ENCODE data around the gene VPS4B.

VPS4B gene

GRCh38 chr18:63445037-63445436 is 22.8 kb upstream of the VPS4B start:
- no peak overlapping the region for H3K4me3 ChIP-seq (ENCODE audit: low read depth, low read length)
- no peak for TF ChIP-seq CTCF (IDR thresholded peaks at IDR 0.05; ENCODE audit: borderline replicate concordance, insufficient read depth, low read depth, low read length)

- H3K4me3 ChIP-seq (ENCODE audit: low read depth, low read length) = no peak overlapping the region
- TF ChIP-seq CTCF (IDR thresholded peaks at IDR 0.05; ENCODE audit: borderline replicate concordance, insufficient read depth, low read depth, low read length) = no peak
Measured at GRCh38 chr18:63444580-63444979, 22.3 kb upstream of the VPS4B start.

GRCh38 chr18:63443829-63444228 is 21.6 kb upstream of the VPS4B start:
- no peak overlapping the region for H3K4me3 ChIP-seq (ENCODE audit: low read depth, low read length)
- TF ChIP-seq CTCF (IDR thresholded peaks at IDR 0.05; ENCODE audit: borderline replicate concordance, insufficient read depth, low read depth, low read length) = no peak

GRCh38 chr18:63440881-63441280 is 18.6 kb upstream of the VPS4B start:
- H3K4me3 ChIP-seq (ENCODE audit: low read depth, low read length) = no peak overlapping the region
- no peak for TF ChIP-seq CTCF (IDR thresholded peaks at IDR 0.05; ENCODE audit: borderline replicate concordance, insufficient read depth, low read depth, low read length)

- no peak for TF ChIP-seq CTCF (IDR thresholded peaks at IDR 0.05; ENCODE audit: borderline replicate concordance, insufficient read depth, low read depth, low read length)
- no peak overlapping the region for H3K4me3 ChIP-seq (ENCODE audit: low read depth, low read length)
Measured at GRCh38 chr18:63440219-63440618, 17.9 kb upstream of the VPS4B start.

- no peak overlapping the region for H3K4me3 ChIP-seq (ENCODE audit: low read depth, low read length)
- peak; percentile 66 for TF ChIP-seq CTCF (IDR thresholded peaks at IDR 0.05; ENCODE audit: borderline replicate concordance, insufficient read depth, low read depth, low read length)
Measured at GRCh38 chr18:63439334-63439733, 17.1 kb upstream of the VPS4B start.

- no peak for TF ChIP-seq CTCF (IDR thresholded peaks at IDR 0.05; ENCODE audit: borderline replicate concordance, insufficient read depth, low read depth, low read length)
- H3K4me3 ChIP-seq (ENCODE audit: low read depth, low read length) = no peak overlapping the region
Measured at GRCh38 chr18:63438181-63438580, 15.9 kb upstream of the VPS4B start.
